ENCODE data around the gene ATP6V0D1.

ATP6V0D1 gene

GRCh38 chr16:67393788-67394154, 87.2 kb downstream of the ATP6V0D1 start:
- TF ChIP-seq ARNT (IDR thresholded peaks at IDR 0.05) (no peak), ZNF384 (IDR thresholded peaks at IDR 0.05) (no peak), SP1 (IDR thresholded peaks at IDR 0.05) (no peak)
- ChIA-PET CTCF (interaction anchor here (0.6 to 3.5 kb wide), 2 partner anchors 13 to 22 kb away, joined by 3 to 16 read pairs; no protein-coding TSS in a partner anchor), POLR2A (interaction anchor here (1.0 to 1.8 kb wide), 2 partner anchors 12 to 26 kb away, joined by 3 to 6 read pairs; no protein-coding TSS in a partner anchor)
- no peak for DNase-seq (ENCODE audit: extremely low spot score)

- peak; percentile 94 for DNase-seq (ENCODE audit: extremely low spot score)
- ChIA-PET POLR2A (interaction anchor here (0.7 to 1.8 kb wide), 4 partner anchors 11 to 72 kb away, joined by 3 to 6 read pairs (median 3); no protein-coding TSS in a partner anchor), CTCF (interaction anchor here (0.6 to 3.5 kb wide), 4 partner anchors 13 to 372 kb away, joined by 3 to 16 read pairs (median 4); no protein-coding TSS in a partner anchor)
- TF ChIP-seq L3MBTL2 (conservative IDR thresholded peaks at IDR 0.05) (peak; percentile 46; the same call in 1 of the 2 replicates), FOXM1 (IDR thresholded peaks at IDR 0.05; ENCODE audit: borderline replicate concordance) (no peak), NFRKB (IDR thresholded peaks at IDR 0.05) (no peak), FOXA1 (IDR thresholded peaks at IDR 0.05) (no peak)
Measured at GRCh38 chr16:67393111-67393787, 87.7 kb downstream of the ATP6V0D1 start, which contains the start of gene TPPP3. TPPP3 (minus strand) TSS chr16:67393498; CDS start chr16:67391111, 2,387 bp downstream.

- TF ChIP-seq SP1 (IDR thresholded peaks at IDR 0.05) (no peak), SUZ12 (IDR thresholded peaks at IDR 0.05) (no peak), BHLHE40 (IDR thresholded peaks at IDR 0.05; ENCODE audit: borderline replicate concordance) (no peak), NFRKB (IDR thresholded peaks at IDR 0.05) (no peak), CTBP1 (IDR thresholded peaks at IDR 0.05; ENCODE audit: borderline replicate concordance) (no peak), FOXM1 (IDR thresholded peaks at IDR 0.05; ENCODE audit: borderline replicate concordance) (no peak), L3MBTL2 (conservative IDR thresholded peaks at IDR 0.05) (no peak), ARNT (IDR thresholded peaks at IDR 0.05) (no peak)
- DNase-seq (ENCODE audit: extremely low spot score), result no peak
- ChIA-PET CTCF (interaction anchor here (0.5 to 3.5 kb wide), 4 partner anchors 8 to 371 kb away, joined by 3 to 16 read pairs (median 4); no protein-coding TSS in a partner anchor), POLR2A (interaction anchor here (0.7 to 1.8 kb wide), 3 partner anchors 11 to 73 kb away, joined by 3 to 6 read pairs (median 3); no protein-coding TSS in a partner anchor)
Measured at GRCh38 chr16:67392301-67393059, 88.5 kb downstream of the ATP6V0D1 start.

- ChIA-PET CTCF (interaction anchor here (3.5 kb wide), 1 partner anchor 11 kb away, joined by 16 read pairs; no protein-coding TSS in a partner anchor), POLR2A (interaction anchor here (1.3 to 1.8 kb wide), 2 partner anchors 10 to 14 kb away, joined by 3 to 6 read pairs; no protein-coding TSS in a partner anchor)
- TF ChIP-seq SUZ12 (IDR thresholded peaks at IDR 0.05), result no peak
- no peak for DNase-seq (ENCODE audit: extremely low spot score)
Measured at GRCh38 chr16:67391424-67392300, 89.3 kb downstream of the ATP6V0D1 start.

- ChIA-PET CTCF (interaction anchor here (3.5 kb wide), 1 partner anchor 10 kb away, joined by 16 read pairs; no protein-coding TSS in a partner anchor), POLR2A (no interaction called here)
- DNase-seq (ENCODE audit: extremely low spot score), result no peak
- TF ChIP-seq ARNT (IDR thresholded peaks at IDR 0.05) (no peak), ZNF384 (IDR thresholded peaks at IDR 0.05) (no peak), BHLHE40 (IDR thresholded peaks at IDR 0.05; ENCODE audit: borderline replicate concordance) (no peak), FOXA1 (IDR thresholded peaks at IDR 0.05) (no peak), ELF4 (IDR thresholded peaks at IDR 0.05) (no peak)
Measured at GRCh38 chr16:67390816-67391423, 90.0 kb downstream of the ATP6V0D1 start.

- DNase-seq (ENCODE audit: extremely low spot score), result no peak
- POLR2A ChIA-PET, result no interaction called here
- no peak for TF ChIP-seq NFRKB (IDR thresholded peaks at IDR 0.05)
- TF ChIP-seq PKNOX1 (IDR thresholded peaks at IDR 0.05), result no peak
- TF ChIP-seq CTBP1 (IDR thresholded peaks at IDR 0.05; ENCODE audit: borderline replicate concordance), result no peak
- TF ChIP-seq FOXA1 (IDR thresholded peaks at IDR 0.05), result no peak
- no peak for TF ChIP-seq BHLHE40 (IDR thresholded peaks at IDR 0.05; ENCODE audit: borderline replicate concordance)
- no peak for TF ChIP-seq ZNF384 (IDR thresholded peaks at IDR 0.05)
- no peak for TF ChIP-seq ARNT (IDR thresholded peaks at IDR 0.05)
- no peak for TF ChIP-seq HDGF (IDR thresholded peaks at IDR 0.05; ENCODE audit: borderline replicate concordance)
- TF ChIP-seq SP1 (IDR thresholded peaks at IDR 0.05), result no peak
- TF ChIP-seq FOXK2 (IDR thresholded peaks at IDR 0.05), result no peak
- TF ChIP-seq TARDBP (IDR thresholded peaks at IDR 0.05), result no peak
- CTCF ChIA-PET, result no interaction called here
Measured at GRCh38 chr16:67389911-67390815, 90.8 kb downstream of the ATP6V0D1 start.

All from HEK293T (cell line).